Thymus (tissue), 11 donors: ENCODE measurements around the gene RAB12. TPM values are rescaled to one million over a fixed set of nuclear protein-coding genes. Genes with fewer than 3 reads are reported as not detected.

Experiments used
- DNase-seq, 9 donors: peaks; one replicate each; pipeline ENCODE4 v3.0.0-alpha.2; 2013; ENCODE audit warnings: low spot score in 9 of 9, low read depth in 6 of 9, missing footprints in 1 of 9
- H3K27ac ChIP-seq, 2 donors: one replicate each; pipeline ENCODE4 v1.5.1; 2013; ENCODE audit warnings: control low read depth in 1 of 2, low read depth in 1 of 2, low read length in 1 of 2, mild to moderate bottlenecking in 1 of 2, moderate library complexity in 1 of 2
- H3K27me3 ChIP-seq, 2 donors: one replicate each; pipeline ENCODE4 v1.5.1; 2013; ENCODE audit warnings: low read length in 1 of 2; ENCODE audit not compliant: control insufficient read depth in 2 of 2, insufficient read depth in 1 of 2
- H3K36me3 ChIP-seq, 2 donors: one replicate each; pipeline ENCODE4 v1.5.1; 2013; ENCODE audit warnings: low read length in 1 of 2, mild to moderate bottlenecking in 1 of 2, moderate library complexity in 1 of 2; ENCODE audit not compliant: control insufficient read depth in 2 of 2, insufficient read depth in 2 of 2
- H3K4me1 ChIP-seq, 2 donors: one replicate each; pipeline ENCODE4 v1.5.1; 2013; ENCODE audit warnings: low read length in 2 of 2; ENCODE audit not compliant: control insufficient read depth in 2 of 2, insufficient read depth in 2 of 2
- H3K4me3 ChIP-seq, 2 donors: one replicate each; pipeline ENCODE4 v1.5.1; 2013; ENCODE audit warnings: low read length in 2 of 2, control low read depth in 1 of 2, mild to moderate bottlenecking in 1 of 2
- H3K9me3 ChIP-seq, 2 donors: one replicate each; pipeline ENCODE4 v1.5.1; 2013; ENCODE audit warnings: low read length in 1 of 2, mild to moderate bottlenecking in 1 of 2; ENCODE audit not compliant: control insufficient read depth in 2 of 2, insufficient read depth in 1 of 2
- WGBS: extraction: QIAGEN DNeasy Blood & Tissue Kit; methylation state at CpG from one replicate; pipeline ENCODE4 v1.1.7; 2013; 5-methylcytosine and 5-hydroxymethylcytosine counted together
- polyA plus RNA-seq: library from polyadenylated mRNA; stranded (reverse); fragments of 200-250 nt; gene quantifications from one replicate; pipeline ENCODE4 v1.2.3, GENCODE V29; 2013
- total RNA-seq: library from RNA; stranded (reverse); fragments of 120-200 nt; gene quantifications from one replicate; pipeline ENCODE4 v1.2.4, GENCODE V29; 2013
- donor health status: healthy.

The RAB12 gene
- total and polyA plus RNA-seq, 2 donors, result 17.8 to 60.0 TPM

- H3K27me3 ChIP-seq, result no peaks in the 10 kb centered on the region
- no peaks in the 10 kb centered on the region for H3K36me3 ChIP-seq
- DNase-seq, result no peak
- WGBS, result 73% methylated on average over 8 of the region's 8 CpGs
- H3K4me3 ChIP-seq, result no peak overlapping the region
- no peak overlapping the region for H3K27ac ChIP-seq
- H3K4me1 ChIP-seq, result no peaks in the 10 kb centered on the region
- H3K9me3 ChIP-seq, result no peaks in the 10 kb centered on the region
Measured at GRCh38 chr18:8584798-8585197, 24.4 kb upstream of the RAB12 start.

- no peak overlapping the region for H3K27ac ChIP-seq
- no peak overlapping the region for H3K4me3 ChIP-seq
- DNase-seq, result no peak
- no peaks in the 10 kb centered on the region for H3K27me3 ChIP-seq
- 73% methylated on average over 4 of the region's 4 CpGs for WGBS
- no peaks in the 10 kb centered on the region for H3K9me3 ChIP-seq
- no peaks in the 10 kb centered on the region for H3K36me3 ChIP-seq
- no peaks in the 10 kb centered on the region for H3K4me1 ChIP-seq
Measured at GRCh38 chr18:8586941-8587340, 22.3 kb upstream of the RAB12 start.

- DNase-seq, result no peak
- H3K36me3 ChIP-seq, result no peaks in the 10 kb centered on the region
- H3K9me3 ChIP-seq, result no peaks in the 10 kb centered on the region
- H3K4me3 ChIP-seq, result no peak overlapping the region
- no peaks in the 10 kb centered on the region for H3K27me3 ChIP-seq
- no peaks in the 10 kb centered on the region for H3K4me1 ChIP-seq
- WGBS, result 97% methylated on average over 6 of the region's 6 CpGs
- no peak overlapping the region for H3K27ac ChIP-seq
Measured at GRCh38 chr18:8595445-8595844, 13.8 kb upstream of the RAB12 start.

GRCh38 chr18:8601277-8602032 lies 7.8 kb upstream of the RAB12 start:
- Histone ChIP-seq H3K27ac (no peak overlapping the region), H3K4me1 (no peaks in the 10 kb centered on the region), H3K9me3 (no peaks in the 10 kb centered on the region), H3K27me3 (no peaks in the 10 kb centered on the region), H3K36me3 (no peaks in the 10 kb centered on the region), H3K4me3 (no peak overlapping the region)
- 63% methylated on average over 6 of the region's 6 CpGs for WGBS
- DNase-seq, result no peak

GRCh38 chr18:8602040-8602439 lies 7.2 kb upstream of the RAB12 start:
- Histone ChIP-seq H3K27ac (no peak overlapping the region), H3K27me3 (no peaks in the 10 kb centered on the region), H3K4me1 (no peaks in the 10 kb centered on the region), H3K9me3 (no peaks in the 10 kb centered on the region), H3K36me3 (no peaks in the 10 kb centered on the region), H3K4me3 (no peak overlapping the region)
- WGBS, result 97% methylated on average over 4 of the region's 4 CpGs
- no peak for DNase-seq

- no peaks in the 10 kb centered on the region for H3K36me3 ChIP-seq
- no peak overlapping the region for H3K4me3 ChIP-seq
- H3K4me1 ChIP-seq, result no peaks in the 10 kb centered on the region
- no peaks in the 10 kb centered on the region for H3K9me3 ChIP-seq
- no peaks in the 10 kb centered on the region for H3K27me3 ChIP-seq
- DNase-seq, result no peak
- WGBS, result 95% methylated on average over 2 of the region's 2 CpGs
- no peak overlapping the region for H3K27ac ChIP-seq
Measured at GRCh38 chr18:8602557-8602956, 6.7 kb upstream of the RAB12 start.

- 34% methylated on average over 14 of the region's 14 CpGs for WGBS
- peak in 1 of 9 donors; percentile 13 for DNase-seq
- peaks cover 0 to 8% of the 10 kb centered on the region in 2 donors for H3K27me3 ChIP-seq
- H3K4me3 ChIP-seq, result peak overlapping the region in 1 of 2 donors; percentile 12
- no peaks in the 10 kb centered on the region for H3K36me3 ChIP-seq
- no peaks in the 10 kb centered on the region for H3K9me3 ChIP-seq
- H3K27ac ChIP-seq, result no peak overlapping the region
- peaks cover 0 to 4% of the 10 kb centered on the region in 2 donors for H3K4me1 ChIP-seq
Measured at GRCh38 chr18:8603663-8604520, 5.3 kb upstream of the RAB12 start.

- no peak for DNase-seq
- peaks cover 0 to 8% of the 10 kb centered on the region in 2 donors for H3K27me3 ChIP-seq
- no peaks in the 10 kb centered on the region for H3K36me3 ChIP-seq
- H3K27ac ChIP-seq, result no peak overlapping the region
- H3K4me3 ChIP-seq, result no peak overlapping the region
- H3K9me3 ChIP-seq, result no peaks in the 10 kb centered on the region
- peaks cover 0 to 9% of the 10 kb centered on the region in 2 donors for H3K4me1 ChIP-seq
- 97% methylated on average over 8 of the region's 8 CpGs for WGBS
Measured at GRCh38 chr18:8605974-8606373, 3.3 kb upstream of the RAB12 start.
